Spleen (tissue), 7 donors: ENCODE measurements around the gene CT45A10.

Source experiments
- CTCF ChIP-seq, 11 experiments: fragments of 200-600 bp in 7 of 11; fragments of 450-650 bp in 4 of 11; sonication (generic) in 4 of 11; IDR thresholded peaks in 8 of 11; conservative IDR thresholded peaks in 3 of 11; 1 replicate in 7 of 11; 2 replicates in 4 of 11; pipeline versions ENCODE4 v1.4.0 to v1.8.0; 2016 to 2021; ENCODE audit warnings: antibody characterized with exemption in 11 of 11, inconsistent platforms in 4 of 11, mild to moderate bottlenecking in 1 of 11
- POLR2A ChIP-seq, 3 donors: fragments of 450-650 bp; IDR thresholded peaks; one replicate each; pipeline ENCODE4 v1.5.1; 2017; ENCODE audit warnings: antibody characterized with exemption in 3 of 3, mild to moderate bottlenecking in 1 of 3
- donor health status: DM: no; HTN: no; CAD: no; lungs with moderate emphysema.
- donor health status: DM: no; HTN: no; CAD: no.
- donor health status: DM: no; HTN: no; CAD: no.

DNA sequence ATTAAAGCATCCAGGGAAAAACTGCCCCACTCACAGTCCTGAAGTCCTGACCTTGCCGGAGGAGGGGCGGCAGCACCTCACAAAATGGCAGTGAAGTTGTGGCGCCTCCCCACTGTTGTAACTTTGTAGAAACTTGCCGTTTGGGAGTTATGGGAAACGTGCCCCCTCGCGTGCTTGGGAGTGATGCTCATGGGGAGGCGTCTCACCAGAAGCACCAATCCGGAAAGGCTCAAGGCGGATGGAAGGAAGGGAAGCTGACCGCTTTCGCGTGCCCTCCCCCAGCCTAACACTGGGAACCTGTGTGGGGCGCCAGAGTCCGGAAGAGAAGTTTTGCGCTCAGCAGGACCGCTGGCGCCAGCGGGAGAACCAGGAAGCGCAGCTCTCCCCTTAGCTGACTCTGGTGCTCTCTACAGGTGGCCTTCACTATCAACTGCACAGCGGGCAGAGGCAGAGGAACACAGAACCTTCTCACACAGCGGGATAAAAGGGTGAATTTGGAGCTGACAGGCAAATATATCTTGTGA is at the start of gene CT45A10, which contains the start of gene SAGE1:
- no peak for TF ChIP-seq CTCF (IDR thresholded peaks at IDR 0.05 in 8 of 11, conservative IDR thresholded peaks at IDR 0.05 in 3 of 11)
- no peak for TF ChIP-seq POLR2A (IDR thresholded peaks at IDR 0.05)
